ENCODE data around the gene PRKCH.

GRCh38 chr14:61343471-61343870 lies 22.1 kb downstream of the PRKCH start:
- TF ChIP-seq POLR2AphosphoS5 (IDR thresholded peaks at IDR 0.05; ENCODE audit: low read depth, low read length) (no peak), CTCF (IDR thresholded peaks at IDR 0.05) (no peak), TCF7L2 (IDR thresholded peaks at IDR 0.05; ENCODE audit: low read depth, low read length) (no peak)
- TF ChIP-seq, protein P1, sequence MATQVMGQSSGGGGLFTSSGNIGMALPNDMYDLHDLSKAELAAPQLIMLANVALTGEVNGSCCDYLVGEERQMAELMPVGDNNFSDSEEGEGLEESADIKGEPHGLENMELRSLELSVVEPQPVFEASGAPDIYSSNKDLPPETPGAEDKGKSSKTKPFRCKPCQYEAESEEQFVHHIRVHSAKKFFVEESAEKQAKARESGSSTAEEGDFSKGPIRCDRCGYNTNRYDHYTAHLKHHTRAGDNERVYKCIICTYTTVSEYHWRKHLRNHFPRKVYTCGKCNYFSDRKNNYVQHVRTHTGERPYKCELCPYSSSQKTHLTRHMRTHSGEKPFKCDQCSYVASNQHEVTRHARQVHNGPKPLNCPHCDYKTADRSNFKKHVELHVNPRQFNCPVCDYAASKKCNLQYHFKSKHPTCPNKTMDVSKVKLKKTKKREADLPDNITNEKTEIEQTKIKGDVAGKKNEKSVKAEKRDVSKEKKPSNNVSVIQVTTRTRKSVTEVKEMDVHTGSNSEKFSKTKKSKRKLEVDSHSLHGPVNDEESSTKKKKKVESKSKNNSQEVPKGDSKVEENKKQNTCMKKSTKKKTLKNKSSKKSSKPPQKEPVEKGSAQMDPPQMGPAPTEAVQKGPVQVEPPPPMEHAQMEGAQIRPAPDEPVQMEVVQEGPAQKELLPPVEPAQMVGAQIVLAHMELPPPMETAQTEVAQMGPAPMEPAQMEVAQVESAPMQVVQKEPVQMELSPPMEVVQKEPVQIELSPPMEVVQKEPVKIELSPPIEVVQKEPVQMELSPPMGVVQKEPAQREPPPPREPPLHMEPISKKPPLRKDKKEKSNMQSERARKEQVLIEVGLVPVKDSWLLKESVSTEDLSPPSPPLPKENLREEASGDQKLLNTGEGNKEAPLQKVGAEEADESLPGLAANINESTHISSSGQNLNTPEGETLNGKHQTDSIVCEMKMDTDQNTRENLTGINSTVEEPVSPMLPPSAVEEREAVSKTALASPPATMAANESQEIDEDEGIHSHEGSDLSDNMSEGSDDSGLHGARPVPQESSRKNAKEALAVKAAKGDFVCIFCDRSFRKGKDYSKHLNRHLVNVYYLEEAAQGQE (IDR thresholded peaks at IDR 0.05; ENCODE audit: insufficient read depth in 1 of 2, low read depth in 2 of 2, low read length in 1 of 2), result no peak

Measured in Panc1 (cell line).